GM18907 (cell line): ENCODE results near the gene MAG.
A peak's percentile ranks its signal among the peaks of the same experiment; 100 is the strongest.

ENCODE experiments used
- ATAC-seq: cut with Tn5 transposase; IDR thresholded peaks from one replicate; pipeline ENCODE4 v1.9.1; 2021; ENCODE audit warnings: mild to moderate bottlenecking, moderate library complexity; ENCODE audit not compliant: unreplicated experiment

Gene MAG

DNA sequence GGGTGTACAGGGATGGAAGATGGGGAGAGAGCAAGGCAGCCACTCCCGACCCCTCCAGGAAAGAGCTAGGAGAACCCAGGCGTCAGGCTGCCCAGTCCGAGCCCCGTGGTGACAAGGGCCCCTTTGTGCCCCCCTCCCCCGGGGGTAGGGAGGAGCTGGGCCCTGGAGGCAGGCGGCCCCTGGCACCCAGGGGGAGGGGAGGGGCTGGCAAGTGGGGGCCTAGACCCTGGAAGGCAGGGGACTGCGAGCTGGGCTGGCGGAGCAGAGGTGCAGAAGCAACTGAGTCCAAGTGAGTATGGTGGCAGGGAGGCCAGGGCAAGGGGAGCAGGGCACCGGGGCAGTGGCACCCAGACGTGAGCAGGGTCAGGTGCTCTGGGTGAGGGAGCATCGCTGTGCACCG lies at the start of gene MAG:
MAG (plus strand) TSS at position 246 of the 400 bp plus-strand sequence. CDS start 3,248 bp downstream, outside the sequence.
- no peak for ATAC-seq

DNA sequence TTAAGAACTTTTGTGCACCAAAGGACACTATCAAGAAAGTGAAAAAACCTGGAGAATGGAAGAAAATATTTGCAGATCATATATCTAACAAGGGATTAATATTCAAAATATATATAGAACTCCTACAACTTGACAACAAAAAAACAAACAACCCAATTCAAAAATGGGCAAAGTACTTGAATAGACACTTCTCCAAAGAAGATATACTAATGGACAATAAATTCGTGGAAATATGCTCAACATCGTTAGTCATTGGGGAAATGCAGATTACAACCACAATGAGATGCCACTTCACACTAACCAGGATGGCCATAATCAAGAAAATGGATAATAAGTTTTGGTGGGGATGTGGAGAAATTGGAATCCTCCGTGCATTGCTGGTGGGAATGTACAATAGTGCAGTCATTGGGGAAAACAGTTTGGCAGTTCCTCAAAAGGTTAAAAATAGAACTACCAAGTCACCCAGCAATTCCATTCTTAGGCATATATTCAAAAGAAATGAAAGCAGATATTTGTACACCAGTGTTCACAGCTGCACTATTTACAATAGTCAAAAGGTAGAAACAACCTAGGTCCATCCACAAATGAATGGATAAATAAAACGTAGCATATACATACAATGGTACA lies 45.4 kb upstream of the MAG start:
- ATAC-seq: no peak

GRCh38 chr19:35247526-35248309 lies 44.2 kb upstream of the MAG start:
- ATAC-seq: peak; percentile 52

GRCh38 chr19:35248310-35249145 lies 43.4 kb upstream of the MAG start, which contains the start of gene LSR:
Gene LSR, plus strand, starts transcription at chr19:35249002. Its CDS starts 21 bp downstream, at chr19:35249023.
- peak; percentile 80 for ATAC-seq

DNA sequence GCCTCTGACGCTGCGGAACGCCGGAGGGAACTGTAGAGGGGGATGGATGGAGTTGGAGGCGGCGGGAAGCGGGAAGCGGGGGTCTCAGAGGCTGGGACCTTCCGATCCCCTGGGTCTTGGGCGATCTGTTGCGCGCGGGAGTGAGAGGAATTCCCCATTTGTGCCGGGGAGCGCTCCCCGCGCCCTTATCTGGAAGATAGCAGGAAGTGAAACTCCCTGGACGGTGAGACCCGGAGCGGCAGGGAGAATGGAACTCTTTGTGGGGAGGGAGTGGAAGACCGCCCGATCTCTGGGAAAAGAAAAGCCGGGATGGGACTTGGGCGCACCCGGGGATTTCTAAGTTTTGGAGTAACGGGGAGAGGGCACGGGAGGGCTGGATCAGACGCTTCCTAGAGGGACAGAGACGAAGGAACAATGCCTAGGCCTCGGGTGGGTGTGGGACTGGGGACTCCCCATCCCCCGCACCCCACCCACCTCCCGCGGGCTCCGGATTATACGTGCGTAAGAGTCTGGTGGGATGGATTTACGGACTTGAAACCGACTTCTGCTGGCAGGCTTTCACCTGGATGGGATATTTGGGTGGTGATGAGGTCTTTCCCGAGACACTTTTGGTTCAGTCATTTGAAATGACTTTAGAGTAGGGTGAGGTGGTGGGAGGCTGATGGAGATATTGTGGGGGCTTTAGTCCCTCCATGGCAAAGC lies 42.7 kb upstream of the MAG start:
- ATAC-seq: no peak

- no peak for ATAC-seq
These were observed 41.9 kb upstream of the MAG start for GRCh38 chr19:35249848-35250711.

- no peak for ATAC-seq
These were observed 40.5 kb upstream of the MAG start for GRCh38 chr19:35251456-35251855.

DNA sequence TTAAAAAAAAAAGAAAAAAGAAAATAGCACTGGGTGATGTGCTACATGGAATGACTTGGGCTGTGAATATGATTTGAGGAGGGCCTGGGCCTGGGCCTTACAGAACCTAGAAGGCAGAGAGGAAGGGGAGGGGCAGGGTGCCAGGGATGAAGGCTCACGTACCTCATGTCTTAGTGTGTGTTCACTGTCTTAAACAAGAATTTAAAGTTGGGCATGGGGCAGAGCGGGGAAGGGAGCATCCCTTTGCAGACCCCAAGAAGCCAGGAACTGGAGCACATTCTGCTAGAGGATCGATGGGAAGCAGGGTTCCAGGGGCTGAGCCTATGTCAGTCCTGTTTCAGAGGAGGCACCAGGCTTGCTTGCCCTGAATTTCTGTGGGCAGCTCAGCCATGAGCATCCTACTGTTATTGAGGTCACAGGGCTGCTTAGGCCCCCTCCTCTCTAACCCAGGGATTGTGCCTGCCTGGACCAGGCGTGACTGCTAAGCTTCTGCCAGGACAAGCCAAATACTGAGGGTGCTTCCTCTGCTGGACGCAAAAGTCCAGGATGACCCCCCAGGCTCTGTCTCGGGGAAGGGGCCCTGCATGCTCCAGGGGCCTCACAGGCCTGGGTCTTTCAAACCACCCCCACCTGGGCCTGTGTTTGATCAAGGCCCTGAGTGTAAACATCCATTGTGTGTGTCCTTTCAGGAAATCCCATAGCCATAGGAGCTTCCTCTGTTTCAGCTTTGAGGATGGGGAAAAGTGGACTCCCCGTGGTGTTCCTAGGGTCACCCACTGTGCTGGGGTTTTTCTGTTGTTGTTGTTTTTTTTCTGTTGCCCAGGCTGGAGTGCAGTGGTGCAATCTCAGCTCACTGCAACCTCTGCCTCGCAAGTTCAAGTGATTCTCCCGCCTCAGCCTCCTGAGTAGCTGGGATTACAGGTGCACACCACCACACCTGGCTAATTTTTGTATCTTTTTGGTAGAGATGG lies 38.4 kb upstream of the MAG start:
- ATAC-seq: no peak

GRCh38 chr19:35254341-35255297 lies 37.3 kb upstream of the MAG start:
- ATAC-seq: no peak

GRCh38 chr19:35256566-35256965 lies 35.4 kb upstream of the MAG start:
- ATAC-seq: no peak

DNA sequence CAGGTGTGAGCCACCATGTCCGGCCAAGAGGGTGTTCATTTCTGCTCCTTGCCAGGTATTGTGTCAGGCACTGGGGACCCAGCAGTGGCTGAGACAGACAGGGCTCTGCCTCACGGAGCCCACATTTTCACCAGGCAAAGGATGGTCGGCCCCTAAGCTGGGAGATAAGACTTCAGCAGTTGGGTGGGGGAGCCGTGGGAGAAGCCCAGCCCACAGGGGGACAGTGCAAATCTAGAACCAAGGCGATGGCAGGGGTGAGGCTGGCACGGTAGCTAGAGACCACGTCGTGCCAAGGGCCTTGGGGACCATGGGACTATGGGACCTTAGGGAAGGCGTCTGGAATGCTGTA lies 34.9 kb upstream of the MAG start:
- no peak for ATAC-seq

GRCh38 chr19:35260694-35261304 lies 31.2 kb upstream of the MAG start:
- ATAC-seq: no peak

- no peak for ATAC-seq
These were observed 30.4 kb upstream of the MAG start for GRCh38 chr19:35261356-35262100.

DNA sequence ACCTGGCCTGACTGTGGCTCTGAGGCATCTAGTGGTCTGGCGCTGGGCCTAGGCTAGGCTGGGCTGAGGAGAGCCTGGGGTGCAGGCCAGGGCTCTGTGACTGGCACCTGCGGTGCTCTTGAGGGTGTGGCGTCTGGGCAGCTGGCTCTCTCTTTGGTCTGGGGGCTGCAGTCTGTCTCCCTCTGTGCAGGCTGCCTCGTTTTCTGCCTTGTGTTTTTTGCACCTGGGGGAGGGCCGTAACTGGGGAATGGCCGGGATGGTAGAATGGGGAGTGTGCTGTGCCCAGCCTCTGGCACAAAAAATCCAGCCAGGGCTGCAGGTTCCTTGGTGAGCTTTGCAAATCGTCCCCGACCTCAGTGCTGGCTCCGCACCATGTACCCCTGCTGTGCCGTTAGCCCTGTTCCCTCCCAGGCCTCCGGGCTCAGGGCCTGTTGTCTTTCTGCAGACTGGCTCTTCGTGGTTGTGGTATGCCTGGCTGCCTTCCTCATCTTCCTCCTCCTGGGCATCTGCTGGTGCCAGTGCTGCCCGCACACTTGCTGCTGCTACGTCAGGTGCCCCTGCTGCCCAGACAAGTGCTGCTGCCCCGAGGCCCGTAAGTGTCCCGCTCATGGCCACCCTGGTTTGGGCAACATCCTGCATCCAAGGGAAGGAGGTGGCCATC lies 29.7 kb upstream of the MAG start:
- ATAC-seq: no peak

- no peak for ATAC-seq
These were observed 27.5 kb upstream of the MAG start for GRCh38 chr19:35264268-35265125.
